ENCODE data around the gene TMEM266.
A peak's percentile ranks its signal among the peaks of the same experiment; 100 is the strongest.

TMEM266 gene

GRCh38 chr15:76223521-76223920, 163.7 kb downstream of the TMEM266 start:
- FAIRE-seq (no peak), DNase-seq (ENCODE audit: insufficient read length, low spot score) (no peak)

GRCh38 chr15:76229266-76229665, 169.5 kb downstream of the TMEM266 start:
- no peak for FAIRE-seq
- no peak for TF ChIP-seq CTCF (IDR thresholded peaks at IDR 0.05; ENCODE audit: insufficient read depth, missing control alignments)
- no peak for DNase-seq (ENCODE audit: insufficient read length, low spot score)

More at GRCh38 chr15:76223521-76223920, 163.7 kb downstream of the TMEM266 start:
- no peak for TF ChIP-seq CTCF (IDR thresholded peaks at IDR 0.05; ENCODE audit: insufficient read depth, missing control alignments)

DNA sequence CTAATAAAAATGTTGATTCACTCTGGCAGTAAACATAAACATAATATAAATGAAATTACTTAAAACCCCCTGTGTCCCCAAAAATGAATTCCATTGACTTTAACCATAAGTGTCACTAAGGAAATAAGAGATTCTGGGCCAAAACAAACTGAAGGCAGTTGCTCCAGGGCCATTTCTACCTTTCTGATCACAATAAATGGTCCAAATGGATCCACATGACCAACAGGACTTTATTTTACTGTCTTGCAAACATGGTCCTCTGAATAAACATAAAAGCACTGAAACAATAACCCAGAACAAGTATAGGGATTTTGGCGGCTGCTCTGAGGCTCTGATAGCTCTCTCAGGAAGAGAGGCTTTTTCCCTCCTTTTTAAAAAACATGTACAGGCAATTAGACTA, 174.1 kb downstream of the TMEM266 start:
- FAIRE-seq (no peak), DNase-seq (ENCODE audit: insufficient read length, low spot score) (no peak)
- no peak for TF ChIP-seq CTCF (IDR thresholded peaks at IDR 0.05; ENCODE audit: insufficient read depth, missing control alignments)

DNA sequence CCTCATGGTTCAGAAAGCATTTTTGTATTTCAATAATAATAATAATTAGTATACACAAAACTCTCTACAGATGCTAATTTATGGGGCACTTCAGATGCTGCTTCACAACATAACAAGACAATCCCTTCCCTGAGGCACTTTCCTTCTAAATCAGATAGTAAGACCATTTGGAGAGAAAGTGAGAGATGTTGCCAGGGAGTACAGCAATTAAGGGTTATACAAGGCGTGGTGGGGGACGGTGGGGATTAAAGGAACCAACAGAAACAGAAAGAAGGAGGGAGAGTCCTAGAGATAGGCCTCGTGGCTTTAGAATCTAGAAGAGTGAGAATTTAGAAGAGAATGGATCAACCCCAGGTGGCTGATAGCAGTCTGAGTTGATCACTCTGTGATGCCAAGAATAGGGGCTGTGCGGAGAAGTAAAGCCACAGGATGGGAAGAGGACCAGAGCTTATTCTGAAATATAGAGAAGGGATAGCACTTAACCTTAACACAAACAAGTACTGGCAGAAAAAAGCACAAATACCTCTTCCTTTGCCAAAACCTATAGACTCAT, 174.6 kb downstream of the TMEM266 start:
- no peak for DNase-seq (ENCODE audit: insufficient read length, low spot score)
- FAIRE-seq = no peak
- no peak for TF ChIP-seq CTCF (IDR thresholded peaks at IDR 0.05; ENCODE audit: insufficient read depth, missing control alignments)

DNA sequence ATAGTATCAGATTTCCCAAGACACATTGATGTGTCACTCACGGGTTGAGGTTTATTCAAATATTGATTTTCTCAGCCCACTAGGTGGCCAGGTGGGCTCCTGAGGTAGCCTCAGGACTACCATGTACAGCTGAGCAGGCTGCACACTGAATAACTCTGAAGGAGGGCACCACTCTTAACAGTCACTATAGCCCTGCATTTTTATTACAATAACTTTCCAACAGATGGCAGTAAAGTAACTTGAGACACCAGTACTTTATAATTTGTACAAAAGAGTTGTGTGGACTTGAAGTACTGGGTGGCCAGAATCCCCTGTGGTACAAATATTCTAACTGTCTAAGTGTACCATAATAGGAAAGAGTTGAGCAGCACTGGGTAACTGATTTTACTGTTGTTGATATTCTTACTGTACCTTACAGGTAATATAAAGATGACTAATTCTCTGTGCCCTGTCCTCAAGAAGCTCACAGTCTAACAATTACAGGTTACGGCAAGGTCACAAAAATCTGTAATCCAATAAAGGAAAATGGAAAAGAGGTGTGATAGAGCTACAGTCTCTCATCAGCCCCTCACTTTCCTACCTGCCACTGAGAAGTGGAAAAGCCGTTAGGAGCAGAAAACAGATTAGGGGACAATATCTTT, 175.5 kb downstream of the TMEM266 start:
- DNase-seq (ENCODE audit: insufficient read length, low spot score) (no peak), FAIRE-seq (no peak)
- peak; percentile 56 for TF ChIP-seq CTCF (IDR thresholded peaks at IDR 0.05; ENCODE audit: insufficient read depth, missing control alignments)

- FAIRE-seq = no peak
- no peak for TF ChIP-seq CTCF (IDR thresholded peaks at IDR 0.05; ENCODE audit: insufficient read depth, missing control alignments)
Observed at GRCh38 chr15:76236350-76236749, 176.6 kb downstream of the TMEM266 start.

GRCh38 chr15:76239786-76240185, 180.0 kb downstream of the TMEM266 start:
- DNase-seq (ENCODE audit: insufficient read length, low spot score) (no peak), FAIRE-seq (no peak)
- no peak for TF ChIP-seq CTCF (IDR thresholded peaks at IDR 0.05; ENCODE audit: insufficient read depth, missing control alignments)

More at GRCh38 chr15:76236350-76236749, 176.6 kb downstream of the TMEM266 start:
- DNase-seq (ENCODE audit: insufficient read length, low spot score) = no peak

Data from D721Med (cell line).